Effector memory CD8-positive, alpha-beta T cell (primary cell): ENCODE results near the gene ALPG.
"Not testable (repeated sequence)": the region's sequence is repeated elsewhere in the genome, so short reads cannot be mapped to it uniquely, and the experiment has no call there.

Source experiments
- ATAC-seq: fragments of 150-1000 bp; cut with Tn5 transposase; replicated peaks from 2 replicates; pipeline ENCODE4 v1.10.0; 2021; ENCODE audit warnings: mild to moderate bottlenecking, moderate library complexity
- DNase-seq, 3 experiments: peaks; one replicate each; pipeline ENCODE4 v3.0.0; 2021
- H3K27ac Mint-ChIP-seq, 2 donors: one replicate each; pipeline ENCODE4 v1.8.0; 2022; ENCODE audit warnings: mild to moderate bottlenecking in 2 of 2, mixed read lengths in 2 of 2, moderate library complexity in 2 of 2
- H3K27me3 Mint-ChIP-seq, 2 donors: one replicate each; pipeline ENCODE4 v1.8.0; 2022; ENCODE audit warnings: mixed read lengths in 2 of 2
- H3K36me3 Mint-ChIP-seq: one replicate; pipeline ENCODE4 v1.8.0; 2022; ENCODE audit warnings: mild to moderate bottlenecking, moderate library complexity, mixed read lengths; ENCODE audit not compliant: insufficient read depth
- H3K4me1 Mint-ChIP-seq, 2 donors: one replicate each; pipeline ENCODE4 v1.8.0; 2022; ENCODE audit warnings: low read depth in 2 of 2, mixed read lengths in 2 of 2
- H3K4me3 Mint-ChIP-seq, 2 donors: one replicate each; pipeline ENCODE4 v1.8.0; 2022; ENCODE audit warnings: mild to moderate bottlenecking in 2 of 2, mixed read lengths in 2 of 2, moderate library complexity in 2 of 2
- H3K9me3 Mint-ChIP-seq, 2 donors: one replicate each; pipeline ENCODE4 v1.8.0; 2022; ENCODE audit warnings: mixed read lengths in 2 of 2

The ALPG gene

DNA sequence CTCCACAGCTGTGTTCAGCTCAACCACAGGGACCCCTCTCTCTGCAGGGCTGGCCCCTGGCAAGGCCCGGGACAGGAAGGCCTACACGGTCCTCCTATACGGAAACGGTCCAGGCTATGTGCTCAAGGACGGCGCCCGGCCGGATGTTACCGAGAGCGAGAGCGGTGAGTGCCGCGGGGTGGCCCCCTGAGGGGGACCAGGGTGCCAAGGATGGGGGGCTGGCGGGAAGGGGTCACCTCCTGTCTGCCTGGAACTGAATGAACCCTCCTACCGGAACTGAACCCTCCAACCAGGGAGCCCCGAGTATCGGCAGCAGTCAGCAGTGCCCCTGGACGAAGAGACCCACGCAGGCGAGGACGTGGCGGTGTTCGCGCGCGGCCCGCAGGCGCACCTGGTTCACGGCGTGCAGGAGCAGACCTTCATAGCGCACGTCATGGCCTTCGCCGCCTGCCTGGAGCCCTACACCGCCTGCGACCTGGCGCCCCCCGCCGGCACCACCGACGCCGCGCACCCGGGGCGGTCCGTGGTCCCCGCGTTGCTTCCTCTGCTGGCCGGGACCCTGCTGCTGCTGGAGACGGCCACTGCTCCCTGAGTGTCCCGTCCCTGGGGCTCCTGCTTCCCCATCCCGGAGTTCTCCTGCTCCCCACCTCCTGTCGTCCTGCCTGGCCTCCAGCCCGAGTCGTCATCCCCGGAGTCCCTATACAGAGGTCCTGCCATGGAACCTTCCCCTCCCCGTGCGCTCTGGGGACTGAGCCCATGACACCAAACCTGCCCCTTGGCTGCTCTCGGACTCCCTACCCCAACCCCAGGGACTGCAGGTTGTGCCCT, 25.2 kb upstream of the ALPG start:
- not testable (repeated sequence) for H3K9me3 Mint-ChIP-seq, H3K36me3 Mint-ChIP-seq, H3K27ac Mint-ChIP-seq, ATAC-seq, DNase-seq, H3K4me1 Mint-ChIP-seq
- peak overlapping the region in 1 of 2 donors; percentile 23 for H3K4me3 Mint-ChIP-seq
- H3K27me3 Mint-ChIP-seq, result peaks cover 47 to 70% of the 10 kb centered on the region in 2 donors

DNA sequence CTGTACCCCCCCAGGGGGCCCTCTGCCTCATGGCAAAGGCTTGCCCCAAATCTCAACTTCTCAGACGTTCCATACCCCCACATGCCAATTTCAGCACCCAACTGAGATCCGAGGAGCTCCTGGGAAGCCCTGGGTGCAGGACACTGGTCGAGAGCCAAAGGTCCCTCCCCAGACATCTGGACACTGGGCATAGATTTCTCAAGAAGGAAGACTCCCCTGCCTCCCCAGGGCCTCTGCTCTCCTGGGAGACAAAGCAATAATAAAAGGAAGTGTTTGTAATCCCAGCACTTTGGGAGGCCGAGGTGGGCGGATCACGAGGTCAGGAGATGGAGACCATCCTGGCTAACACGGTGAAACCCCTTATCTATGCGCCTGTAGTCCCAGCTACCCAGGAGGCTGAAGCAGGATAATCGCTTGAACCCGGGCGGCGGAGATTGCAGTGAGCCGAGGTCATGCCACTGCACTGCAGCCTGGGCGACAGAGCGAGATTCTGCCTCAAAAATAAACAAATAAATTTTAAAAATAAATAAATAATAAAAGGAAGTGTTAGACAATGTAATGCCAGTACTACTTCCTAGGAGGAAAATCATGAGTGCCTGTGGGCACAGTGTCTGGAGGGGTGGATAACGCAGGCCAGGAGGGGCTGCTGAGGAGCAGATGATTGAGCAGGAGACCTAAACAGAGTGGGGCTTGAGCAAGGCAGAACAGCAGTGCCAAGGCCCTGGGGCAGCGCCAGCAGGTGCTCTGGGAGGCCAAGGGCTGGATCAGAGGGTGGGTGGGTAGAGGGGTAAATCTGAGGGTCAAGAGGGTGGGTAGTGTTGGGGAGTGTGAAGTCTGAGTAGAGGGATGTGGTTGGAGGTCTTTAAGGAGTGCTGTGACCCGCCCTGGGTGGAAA, 24.1 kb upstream of the ALPG start:
- Mint-ChIP-seq H3K27me3 (peaks cover 51 to 75% of the 10 kb centered on the region in 2 donors), H3K36me3 (no peaks in the 10 kb centered on the region), H3K4me3 (no peak overlapping the region), H3K9me3 (no peaks in the 10 kb centered on the region), H3K27ac (no peak overlapping the region), H3K4me1 (peaks cover 4 to 6% of the 10 kb centered on the region in 2 donors)
- no peak for ATAC-seq
- no peak for DNase-seq

GRCh38 chr2:232384466-232384865, 22.2 kb upstream of the ALPG start:
- Mint-ChIP-seq H3K4me3 (no peak overlapping the region), H3K27ac (no peak overlapping the region), H3K9me3 (no peaks in the 10 kb centered on the region), H3K4me1 (peaks cover 4 to 6% of the 10 kb centered on the region in 2 donors), H3K36me3 (no peaks in the 10 kb centered on the region), H3K27me3 (peaks cover 53 to 71% of the 10 kb centered on the region in 2 donors)
- ATAC-seq (no peak), DNase-seq (no peak)

GRCh38 chr2:232385058-232385457, 21.6 kb upstream of the ALPG start:
- H3K4me1 Mint-ChIP-seq, H3K4me3 Mint-ChIP-seq, H3K36me3 Mint-ChIP-seq, DNase-seq, H3K27ac Mint-ChIP-seq, H3K9me3 Mint-ChIP-seq, ATAC-seq: not testable (repeated sequence)
- peaks cover 56 to 71% of the 10 kb centered on the region in 2 donors for H3K27me3 Mint-ChIP-seq

DNA sequence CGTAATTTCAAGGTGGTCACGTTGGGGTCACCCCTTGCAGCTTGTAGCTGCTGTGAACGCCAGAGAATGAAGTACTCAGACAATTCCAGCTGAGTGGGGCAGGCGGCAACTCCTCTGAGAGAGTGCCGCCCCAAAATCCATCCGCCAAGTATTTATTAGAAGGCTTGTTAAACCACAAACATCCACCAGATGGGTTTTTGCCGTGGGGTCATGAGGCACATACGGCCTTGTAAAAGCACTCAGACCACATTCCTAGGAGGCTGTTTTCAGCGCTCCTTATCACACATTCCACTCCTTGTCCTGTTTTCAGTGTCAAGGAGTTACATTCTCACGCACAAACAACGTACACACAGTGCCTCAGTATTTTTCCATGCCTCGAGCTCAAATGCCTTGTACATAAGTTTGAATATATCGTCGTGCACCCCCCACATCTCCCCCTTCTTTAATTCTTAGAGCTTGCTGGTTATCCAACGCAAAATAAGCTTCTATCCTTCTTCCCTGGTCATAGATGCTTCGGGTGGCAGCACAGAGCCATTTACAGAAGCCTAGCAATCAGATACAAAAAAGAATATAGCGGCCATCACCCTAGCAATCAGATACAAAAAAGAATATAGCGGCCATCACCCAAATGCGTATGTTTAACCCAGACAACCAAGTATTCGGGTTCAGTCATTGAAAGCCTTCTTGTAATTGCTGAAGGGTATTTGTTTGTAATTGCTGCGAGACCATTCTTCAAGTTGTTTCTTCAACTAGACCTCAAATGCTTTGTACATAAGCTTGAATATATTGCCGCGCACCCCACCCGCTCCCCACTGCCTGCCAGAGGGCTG, 20.8 kb upstream of the ALPG start:
- Mint-ChIP-seq H3K4me3 (peak overlapping the region in 1 of 2 donors; percentile 26), H3K9me3 (no peaks in the 10 kb centered on the region), H3K36me3 (no peaks in the 10 kb centered on the region), H3K4me1 (peaks cover 4 to 6% of the 10 kb centered on the region in 2 donors), H3K27me3 (peaks cover 62 to 77% of the 10 kb centered on the region in 2 donors), H3K27ac (no peak overlapping the region)
- no peak for ATAC-seq
- DNase-seq, result no peak

GRCh38 chr2:232386490-232386739, 20.2 kb upstream of the ALPG start:
- H3K4me1 Mint-ChIP-seq, result peaks cover 4 to 6% of the 10 kb centered on the region in 2 donors
- no peak for DNase-seq
- H3K27me3 Mint-ChIP-seq, result peaks cover 64 to 82% of the 10 kb centered on the region in 2 donors
- H3K4me3 Mint-ChIP-seq, result peak overlapping the region in 1 of 2 donors; percentile 26
- ATAC-seq, result no peak
- no peak overlapping the region for H3K27ac Mint-ChIP-seq
- H3K36me3 Mint-ChIP-seq, result no peaks in the 10 kb centered on the region
- H3K9me3 Mint-ChIP-seq, result no peaks in the 10 kb centered on the region

- Mint-ChIP-seq H3K4me1 (peaks cover 4 to 6% of the 10 kb centered on the region in 2 donors), H3K36me3 (no peaks in the 10 kb centered on the region), H3K27me3 (peaks cover 62 to 80% of the 10 kb centered on the region in 2 donors), H3K4me3 (peak overlapping the region in 1 of 2 donors; percentile 26), H3K9me3 (no peaks in the 10 kb centered on the region), H3K27ac (no peak overlapping the region)
- ATAC-seq (no peak), DNase-seq (no peak)
These were observed 19.7 kb upstream of the ALPG start for GRCh38 chr2:232386740-232387450.

- no peak for ATAC-seq
- peaks cover 55 to 77% of the 10 kb centered on the region in 2 donors for H3K27me3 Mint-ChIP-seq
These were observed 19.0 kb upstream of the ALPG start for GRCh38 chr2:232387451-232388171.

DNA sequence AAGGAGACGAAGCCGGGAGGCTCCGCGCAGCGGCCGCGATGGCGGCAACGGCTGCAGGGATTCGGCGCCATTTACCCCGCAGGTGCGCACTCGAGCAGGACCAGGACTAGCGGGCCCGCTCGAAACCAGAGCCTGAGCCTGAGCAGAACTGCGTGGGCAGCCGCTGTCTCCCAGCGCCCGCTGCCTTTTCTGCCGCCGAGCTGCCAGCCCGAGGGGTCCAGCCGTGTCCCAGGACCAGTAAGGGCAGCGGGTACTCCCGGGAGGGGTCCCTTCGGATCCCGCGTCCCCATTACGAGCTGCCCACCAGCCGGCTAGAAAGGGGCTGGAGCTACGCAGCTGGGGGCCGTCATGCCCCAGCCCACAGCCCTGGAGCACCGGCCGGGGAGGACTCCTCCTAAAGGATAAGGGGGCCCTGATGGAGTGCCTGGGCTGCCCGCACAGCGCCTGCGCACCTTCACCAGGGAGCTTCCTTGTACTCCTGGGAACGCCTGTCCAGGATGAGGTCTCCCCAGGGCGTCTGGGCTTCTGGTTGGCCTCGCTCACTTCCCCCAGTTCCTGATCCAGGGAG, 18.2 kb upstream of the ALPG start:
- DNase-seq, result no peak
- Mint-ChIP-seq H3K9me3 (no peaks in the 10 kb centered on the region), H3K4me3 (no peak overlapping the region), H3K27me3 (peaks cover 50 to 69% of the 10 kb centered on the region in 2 donors), H3K27ac (no peak overlapping the region), H3K36me3 (no peaks in the 10 kb centered on the region), H3K4me1 (peaks cover 4 to 6% of the 10 kb centered on the region in 2 donors)
- ATAC-seq, result no peak

More at GRCh38 chr2:232387451-232388171, 19.0 kb upstream of the ALPG start:
- H3K9me3 Mint-ChIP-seq, result no peaks in the 10 kb centered on the region
- peaks cover 4 to 6% of the 10 kb centered on the region in 2 donors for H3K4me1 Mint-ChIP-seq
- no peak overlapping the region for H3K27ac Mint-ChIP-seq
- DNase-seq, result no peak
- H3K4me3 Mint-ChIP-seq, result no peak overlapping the region
- H3K36me3 Mint-ChIP-seq, result no peaks in the 10 kb centered on the region

DNA sequence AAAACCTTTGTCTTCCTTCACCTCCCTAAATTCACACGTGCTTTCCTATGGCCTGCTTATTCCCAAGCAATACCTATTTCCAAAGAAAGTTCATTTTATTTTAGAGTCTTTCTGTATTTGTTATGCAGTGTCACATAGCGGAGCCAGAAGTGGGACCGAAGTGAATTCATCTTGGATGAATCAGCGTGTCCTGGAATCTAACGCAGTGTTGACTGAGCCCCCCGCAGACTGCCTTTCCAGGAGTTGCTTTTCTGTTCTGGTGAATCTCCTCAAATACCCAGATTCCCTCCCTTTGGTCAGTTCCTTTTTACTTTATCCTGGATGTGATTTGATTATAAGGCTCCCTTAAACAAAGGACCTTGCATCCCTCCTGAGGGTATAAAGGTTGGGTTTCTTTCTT, 17.3 kb upstream of the ALPG start:
- no peaks in the 10 kb centered on the region for H3K36me3 Mint-ChIP-seq
- H3K4me1 Mint-ChIP-seq, result peaks cover 4 to 6% of the 10 kb centered on the region in 2 donors
- no peak overlapping the region for H3K27ac Mint-ChIP-seq
- DNase-seq (no peak), ATAC-seq (no peak)
- H3K9me3 Mint-ChIP-seq, result no peaks in the 10 kb centered on the region
- H3K4me3 Mint-ChIP-seq, result no peak overlapping the region
- peaks cover 46 to 60% of the 10 kb centered on the region in 2 donors for H3K27me3 Mint-ChIP-seq

GRCh38 chr2:232390661-232391060, 16.0 kb upstream of the ALPG start:
- H3K4me1 Mint-ChIP-seq, result peaks cover 4 to 6% of the 10 kb centered on the region in 2 donors
- H3K27me3 Mint-ChIP-seq, result peaks cover 39 to 48% of the 10 kb centered on the region in 2 donors
- ATAC-seq (no peak), DNase-seq (no peak)
- no peaks in the 10 kb centered on the region for H3K36me3 Mint-ChIP-seq
- no peaks in the 10 kb centered on the region for H3K9me3 Mint-ChIP-seq
- no peak overlapping the region for H3K4me3 Mint-ChIP-seq
- H3K27ac Mint-ChIP-seq, result no peak overlapping the region

DNA sequence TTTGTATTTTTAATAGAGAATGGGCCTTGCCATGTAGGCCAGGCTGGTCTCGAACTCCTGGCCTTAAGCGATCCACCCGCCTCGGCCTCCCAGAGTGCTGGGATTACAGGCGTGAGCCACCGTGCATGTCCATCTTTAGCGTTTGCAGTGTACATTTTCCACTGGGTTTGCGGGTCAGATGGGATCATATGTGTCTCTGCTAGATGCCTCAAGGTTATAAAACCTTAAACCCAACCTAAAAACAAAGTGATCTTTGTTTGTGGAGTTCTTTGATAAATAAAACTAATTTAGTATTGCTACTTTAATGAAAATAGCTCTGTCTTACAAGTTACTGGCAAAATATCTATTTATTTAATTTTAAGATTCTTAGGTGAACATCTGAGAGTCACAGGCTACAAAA, 13.1 kb upstream of the ALPG start:
- H3K27ac Mint-ChIP-seq, result no peak overlapping the region
- no peaks in the 10 kb centered on the region for H3K36me3 Mint-ChIP-seq
- H3K9me3 Mint-ChIP-seq, result no peaks in the 10 kb centered on the region
- DNase-seq (no peak), ATAC-seq (no peak)
- no peaks in the 10 kb centered on the region for H3K4me1 Mint-ChIP-seq
- H3K4me3 Mint-ChIP-seq, result no peak overlapping the region
- H3K27me3 Mint-ChIP-seq, result peaks cover 35 to 43% of the 10 kb centered on the region in 2 donors
